Suprapubic skin (tissue), 4 donors: ENCODE data around the gene ANKRD44. TPM values are rescaled to one million over a fixed set of nuclear protein-coding genes. Genes with fewer than 3 reads are reported as not detected.

Source experiments
- DNase-seq, 2 donors: peaks; one replicate each; pipeline ENCODE4 v3.0.0-alpha.2; 2019; ENCODE audit warnings: low spot score in 2 of 2
- H3K27ac ChIP-seq: fragments of 200-600 bp; sonication (generic); one replicate; pipeline ENCODE4 v1.5.1; 2019
- H3K27me3 ChIP-seq: fragments of 200-600 bp; sonication (generic); one replicate; pipeline ENCODE4 v1.5.1; 2019
- H3K36me3 ChIP-seq: fragments of 200-600 bp; sonication (generic); one replicate; pipeline ENCODE4 v1.5.1; 2019
- H3K4me1 ChIP-seq: fragments of 200-600 bp; sonication (generic); one replicate; pipeline ENCODE4 v1.5.1; 2019
- H3K4me3 ChIP-seq: fragments of 200-600 bp; sonication (generic); one replicate; pipeline ENCODE4 v1.5.1; 2019; ENCODE audit warnings: mild to moderate bottlenecking
- H3K9me3 ChIP-seq: fragments of 200-600 bp; sonication (generic); one replicate; pipeline ENCODE4 v1.5.1; 2019
- EP300 ChIP-seq: sonication (generic); formaldehyde crosslinking; IDR thresholded peaks from one replicate; pipeline ENCODE4 v1.6.1; 2017; ENCODE audit warnings: antibody characterized with exemption
- POLR2A ChIP-seq, 2 donors: fragments of 450-650 bp; IDR thresholded peaks; one replicate each; pipeline ENCODE4 v1.6.1; 2017; ENCODE audit warnings: antibody characterized with exemption in 2 of 2, mild to moderate bottlenecking in 2 of 2, moderate library complexity in 2 of 2
- POLR2AphosphoS5 ChIP-seq, 3 donors: sonication (generic); formaldehyde crosslinking; IDR thresholded peaks; one replicate each; pipeline ENCODE4 v1.6.1; 2017; ENCODE audit warnings: antibody characterized with exemption in 3 of 3
- WGBS: methylation state at CpG from one replicate; pipeline ENCODE4 v1.1.5; 2018; 5-methylcytosine and 5-hydroxymethylcytosine counted together
- total RNA-seq, 4 donors: library from RNA; depleted of rRNA; stranded (reverse); fragments of >200 nt; gene quantifications; one replicate each; pipeline ENCODE4 v1.1.0, GENCODE V29; 2016
- TF ChIP-seq, protein P1 (sequence below), 2 donors: fragments of 200-600 bp in 1 of 2; fragments of 450-650 bp in 1 of 2; sonication (generic) in 1 of 2; IDR thresholded peaks; one replicate each; pipeline ENCODE4 v1.5.1; 2016 to 2019; ENCODE audit warnings: antibody characterized with exemption in 2 of 2, mild to moderate bottlenecking in 1 of 2, moderate library complexity in 1 of 2

Gene ANKRD44
- total RNA-seq, 4 donors from 2014 or later: 6.3 to 34.4 (median 17.8) TPM

DNA sequence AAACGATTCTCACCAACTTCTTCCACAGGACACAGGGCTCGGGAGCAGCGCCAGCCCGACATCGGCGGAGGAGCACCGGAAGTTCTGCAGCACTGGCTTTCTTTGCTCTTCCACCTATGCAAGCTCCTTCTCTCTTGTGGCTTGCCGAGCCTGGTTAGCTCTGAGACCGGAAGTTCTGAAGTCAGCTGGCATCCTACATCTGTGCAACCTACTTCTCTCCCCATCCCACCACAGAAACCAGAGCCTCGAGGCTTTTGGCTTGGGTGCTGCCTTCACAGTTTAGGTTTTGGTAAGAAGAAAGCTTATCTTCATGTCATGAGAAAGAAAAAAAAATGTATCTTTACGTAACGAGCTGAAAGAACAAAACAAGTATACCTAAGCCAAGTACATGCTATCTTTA is 111.7 kb downstream of the ANKRD44 start:
- H3K27ac ChIP-seq: no peak overlapping the region
- TF ChIP-seq POLR2A (IDR thresholded peaks at IDR 0.05): no peak
- TF ChIP-seq POLR2AphosphoS5 (IDR thresholded peaks at IDR 0.05): no peak
- TF ChIP-seq EP300: no peak
- TF ChIP-seq, protein P1, sequence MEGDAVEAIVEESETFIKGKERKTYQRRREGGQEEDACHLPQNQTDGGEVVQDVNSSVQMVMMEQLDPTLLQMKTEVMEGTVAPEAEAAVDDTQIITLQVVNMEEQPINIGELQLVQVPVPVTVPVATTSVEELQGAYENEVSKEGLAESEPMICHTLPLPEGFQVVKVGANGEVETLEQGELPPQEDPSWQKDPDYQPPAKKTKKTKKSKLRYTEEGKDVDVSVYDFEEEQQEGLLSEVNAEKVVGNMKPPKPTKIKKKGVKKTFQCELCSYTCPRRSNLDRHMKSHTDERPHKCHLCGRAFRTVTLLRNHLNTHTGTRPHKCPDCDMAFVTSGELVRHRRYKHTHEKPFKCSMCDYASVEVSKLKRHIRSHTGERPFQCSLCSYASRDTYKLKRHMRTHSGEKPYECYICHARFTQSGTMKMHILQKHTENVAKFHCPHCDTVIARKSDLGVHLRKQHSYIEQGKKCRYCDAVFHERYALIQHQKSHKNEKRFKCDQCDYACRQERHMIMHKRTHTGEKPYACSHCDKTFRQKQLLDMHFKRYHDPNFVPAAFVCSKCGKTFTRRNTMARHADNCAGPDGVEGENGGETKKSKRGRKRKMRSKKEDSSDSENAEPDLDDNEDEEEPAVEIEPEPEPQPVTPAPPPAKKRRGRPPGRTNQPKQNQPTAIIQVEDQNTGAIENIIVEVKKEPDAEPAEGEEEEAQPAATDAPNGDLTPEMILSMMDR (IDR thresholded peaks at IDR 0.05): no peak

DNA sequence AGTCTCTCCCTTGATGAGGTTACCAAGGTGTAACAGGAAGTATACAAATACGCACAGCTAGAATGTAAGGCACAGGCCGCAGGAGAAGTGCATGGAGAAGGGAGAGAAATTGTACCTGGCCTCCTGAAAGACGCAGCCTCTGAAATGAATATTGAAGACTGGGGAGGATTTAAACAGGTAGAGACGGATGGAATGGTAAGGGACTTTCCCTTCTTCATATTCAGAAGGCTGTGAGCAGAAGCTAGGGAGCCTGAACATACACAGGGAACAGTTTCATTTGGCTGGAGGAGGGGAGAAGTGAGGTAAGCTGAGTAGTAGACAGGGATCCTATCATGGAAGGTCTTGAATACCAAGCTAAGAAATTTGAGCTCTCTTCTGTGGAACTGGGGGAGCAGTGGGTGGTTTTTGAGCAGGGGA is 112.7 kb downstream of the ANKRD44 start:
- no peak for DNase-seq
- TF ChIP-seq, protein P1 (IDR thresholded peaks at IDR 0.05): no peak
- TF ChIP-seq POLR2AphosphoS5 (IDR thresholded peaks at IDR 0.05) (no peak), POLR2A (IDR thresholded peaks at IDR 0.05) (no peak), EP300 (no peak)
- Histone ChIP-seq H3K4me3 (no peak overlapping the region), H3K4me1 (peaks cover 26% of the 10 kb centered on the region), H3K9me3 (no peaks in the 10 kb centered on the region), H3K27ac (no peak overlapping the region), H3K27me3 (no peaks in the 10 kb centered on the region), H3K36me3 (no peaks in the 10 kb centered on the region)
- WGBS: 80% methylated on average over 4 of the region's 4 CpGs

More for the DNA sequence above, 111.7 kb downstream of the ANKRD44 start:
- peak overlapping the region; percentile 5 for H3K4me3 ChIP-seq
- WGBS: 38% methylated on average over 12 of the region's 12 CpGs
- DNase-seq: peak in 1 of 2 donors; percentile 69
- no peaks in the 10 kb centered on the region for H3K9me3 ChIP-seq
- no peaks in the 10 kb centered on the region for H3K27me3 ChIP-seq
- H3K4me1 ChIP-seq: peaks cover 26% of the 10 kb centered on the region
- H3K36me3 ChIP-seq: no peaks in the 10 kb centered on the region

DNA sequence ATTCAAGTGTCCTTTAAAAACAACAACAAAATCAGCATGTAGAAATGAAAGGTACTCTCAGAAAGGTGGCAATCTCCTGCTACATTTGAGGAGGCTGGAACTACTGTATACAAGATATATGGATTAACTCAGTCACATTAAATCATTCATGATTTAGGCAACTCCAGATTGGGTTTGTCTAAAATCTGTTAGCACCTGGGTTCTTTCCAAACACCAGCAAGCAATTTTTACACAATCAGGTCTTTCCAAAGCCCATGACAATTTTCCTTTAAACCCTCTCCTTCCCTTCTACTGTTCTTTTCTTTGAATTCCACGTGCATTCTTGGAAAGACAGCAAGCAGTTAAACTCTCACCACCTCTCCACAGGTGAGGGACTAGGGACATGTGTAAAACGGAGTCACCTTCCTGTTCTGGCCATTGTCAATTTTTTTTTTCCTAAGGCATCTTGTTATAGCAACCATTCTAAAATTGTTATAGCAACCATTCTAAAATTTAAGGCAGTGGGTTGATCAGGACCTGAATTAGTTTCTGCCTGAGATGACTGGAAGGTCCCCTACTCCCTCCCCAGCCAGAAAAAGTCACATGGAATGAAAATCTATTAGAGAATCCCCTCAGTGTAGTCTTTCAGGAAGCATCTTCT is 113.9 kb downstream of the ANKRD44 start:
- no peak overlapping the region for H3K27ac ChIP-seq
- H3K36me3 ChIP-seq: no peaks in the 10 kb centered on the region
- 23% methylated on average over 2 of the region's 2 CpGs for WGBS
- peaks cover 20% of the 10 kb centered on the region for H3K4me1 ChIP-seq
- no peaks in the 10 kb centered on the region for H3K27me3 ChIP-seq
- no peak overlapping the region for H3K4me3 ChIP-seq
- TF ChIP-seq POLR2A (IDR thresholded peaks at IDR 0.05): no peak
- TF ChIP-seq, protein P1 (IDR thresholded peaks at IDR 0.05): no peak
- no peak for TF ChIP-seq EP300
- no peak for TF ChIP-seq POLR2AphosphoS5 (IDR thresholded peaks at IDR 0.05)
- DNase-seq: no peak
- H3K9me3 ChIP-seq: no peaks in the 10 kb centered on the region

DNA sequence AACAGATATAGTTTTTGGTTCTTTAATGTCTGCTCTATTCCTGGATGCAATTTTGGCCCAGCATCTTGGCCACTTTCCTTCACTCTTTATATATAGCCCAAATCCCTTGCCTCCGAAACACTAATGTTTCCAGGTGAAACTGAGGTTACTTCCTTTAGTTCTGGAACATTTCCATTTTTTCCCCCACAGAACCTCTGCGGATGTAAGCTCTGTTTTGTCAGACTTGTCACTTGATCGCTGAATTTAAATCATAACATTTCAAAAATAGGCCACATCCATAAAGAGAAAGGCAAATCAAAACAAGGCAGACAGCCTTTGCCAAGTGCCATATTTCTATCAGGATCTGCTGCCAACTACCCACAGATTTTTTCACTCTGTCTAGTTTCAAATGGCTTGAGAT is 115.1 kb downstream of the ANKRD44 start:
- Histone ChIP-seq H3K27ac (no peak overlapping the region), H3K9me3 (no peaks in the 10 kb centered on the region), H3K27me3 (no peaks in the 10 kb centered on the region), H3K4me1 (peaks cover 20% of the 10 kb centered on the region), H3K4me3 (no peak overlapping the region), H3K36me3 (no peaks in the 10 kb centered on the region)
- 15% methylated on average over 3 of the region's 3 CpGs for WGBS
- DNase-seq: no peak
- TF ChIP-seq POLR2A (IDR thresholded peaks at IDR 0.05): no peak
- TF ChIP-seq, protein P1 (IDR thresholded peaks at IDR 0.05): no peak
- no peak for TF ChIP-seq POLR2AphosphoS5 (IDR thresholded peaks at IDR 0.05)
- TF ChIP-seq EP300: no peak

DNA sequence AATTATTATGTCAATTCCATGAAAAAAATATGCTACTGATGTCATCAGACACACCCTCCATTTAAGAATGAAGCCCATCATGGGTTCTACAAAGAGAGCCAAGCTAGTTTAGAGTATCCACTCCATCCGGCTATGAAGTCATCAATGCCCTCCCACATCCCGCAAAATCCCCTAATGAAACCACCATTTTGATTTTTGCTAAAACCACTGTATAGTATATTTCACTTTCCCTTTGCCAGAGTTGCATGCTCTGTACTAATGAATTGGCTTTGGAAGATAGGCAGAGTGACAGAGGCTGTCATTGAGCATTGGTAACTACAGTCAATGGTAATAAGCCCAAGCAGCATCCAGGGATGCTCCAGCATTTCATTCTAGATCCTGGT is 118.6 kb downstream of the ANKRD44 start:
- TF ChIP-seq EP300 (no peak), POLR2AphosphoS5 (IDR thresholded peaks at IDR 0.05) (no peak), POLR2A (IDR thresholded peaks at IDR 0.05) (no peak)
- TF ChIP-seq, protein P1 (IDR thresholded peaks at IDR 0.05): no peak
- Histone ChIP-seq H3K36me3 (no peaks in the 10 kb centered on the region), H3K9me3 (no peaks in the 10 kb centered on the region), H3K4me1 (peaks cover 14% of the 10 kb centered on the region), H3K4me3 (no peak overlapping the region), H3K27me3 (no peaks in the 10 kb centered on the region), H3K27ac (no peak overlapping the region)
- WGBS: 80% methylated on average over 2 of the region's 2 CpGs
- no peak for DNase-seq
